ENCODE data around the gene RBM10.

Gene RBM10

DNA sequence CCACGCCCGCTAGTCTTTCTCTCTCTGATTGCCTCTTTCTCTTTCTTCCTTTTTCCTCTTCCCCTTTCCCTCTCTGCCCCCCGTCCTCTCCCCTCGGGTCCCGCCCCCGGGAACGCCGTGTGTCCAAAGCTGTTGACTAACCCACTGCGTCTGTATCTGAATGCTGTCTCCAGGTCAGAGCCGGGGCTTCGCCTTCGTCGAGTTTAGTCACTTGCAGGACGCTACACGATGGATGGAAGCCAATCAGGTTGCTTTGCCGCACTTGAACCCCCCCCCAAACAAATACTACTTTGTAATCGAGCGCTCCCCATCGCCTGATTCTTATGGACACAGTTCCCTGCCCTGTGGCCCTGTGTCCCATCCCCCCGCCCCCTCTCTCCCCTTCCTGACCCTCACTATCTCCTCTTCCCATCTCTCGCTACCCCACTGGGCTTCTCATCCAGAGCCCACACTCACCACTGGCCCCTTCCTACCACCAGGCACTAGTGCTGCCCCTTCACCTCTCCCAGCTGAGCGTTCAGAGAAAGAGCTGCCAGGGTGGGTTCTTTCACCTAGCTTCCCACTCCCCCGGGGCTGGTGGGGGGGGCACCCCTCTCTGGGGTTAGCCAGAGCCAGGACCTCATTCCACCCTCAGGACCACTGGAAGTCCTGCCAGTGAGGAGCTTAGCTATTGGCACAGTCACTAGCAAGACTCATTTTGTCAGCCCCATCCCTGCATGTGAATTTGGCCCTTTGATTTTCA lies 30.0 kb downstream of the RBM10 start:
- TF ChIP-seq, protein P1, sequence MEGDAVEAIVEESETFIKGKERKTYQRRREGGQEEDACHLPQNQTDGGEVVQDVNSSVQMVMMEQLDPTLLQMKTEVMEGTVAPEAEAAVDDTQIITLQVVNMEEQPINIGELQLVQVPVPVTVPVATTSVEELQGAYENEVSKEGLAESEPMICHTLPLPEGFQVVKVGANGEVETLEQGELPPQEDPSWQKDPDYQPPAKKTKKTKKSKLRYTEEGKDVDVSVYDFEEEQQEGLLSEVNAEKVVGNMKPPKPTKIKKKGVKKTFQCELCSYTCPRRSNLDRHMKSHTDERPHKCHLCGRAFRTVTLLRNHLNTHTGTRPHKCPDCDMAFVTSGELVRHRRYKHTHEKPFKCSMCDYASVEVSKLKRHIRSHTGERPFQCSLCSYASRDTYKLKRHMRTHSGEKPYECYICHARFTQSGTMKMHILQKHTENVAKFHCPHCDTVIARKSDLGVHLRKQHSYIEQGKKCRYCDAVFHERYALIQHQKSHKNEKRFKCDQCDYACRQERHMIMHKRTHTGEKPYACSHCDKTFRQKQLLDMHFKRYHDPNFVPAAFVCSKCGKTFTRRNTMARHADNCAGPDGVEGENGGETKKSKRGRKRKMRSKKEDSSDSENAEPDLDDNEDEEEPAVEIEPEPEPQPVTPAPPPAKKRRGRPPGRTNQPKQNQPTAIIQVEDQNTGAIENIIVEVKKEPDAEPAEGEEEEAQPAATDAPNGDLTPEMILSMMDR (IDR thresholded peaks at IDR 0.05; ENCODE audit: low read depth, low read length, missing control alignments) = no peak
- no peak overlapping the region for H3K4me3 ChIP-seq (ENCODE audit: low read depth, low read length)
- no peak for DNase-seq (ENCODE audit: low read depth)

DNA sequence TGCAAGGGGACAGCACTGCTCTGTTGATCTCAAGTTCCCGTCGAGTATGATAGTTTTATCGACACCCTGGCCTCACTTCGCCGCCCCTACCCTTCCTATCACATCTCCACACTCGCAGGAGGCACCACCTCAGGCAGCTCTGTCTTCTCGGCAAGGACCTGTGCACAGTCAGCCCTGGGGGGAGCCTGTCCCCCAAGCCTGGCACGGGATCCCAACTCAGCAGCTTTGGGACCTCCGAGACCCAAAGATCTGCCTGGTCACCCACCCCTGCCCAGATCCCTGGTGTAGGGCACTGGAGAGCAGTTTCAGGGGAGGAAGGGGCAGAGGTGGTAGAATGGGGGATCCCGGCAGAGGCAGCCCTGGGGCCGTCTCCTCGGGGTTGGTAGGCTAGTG lies 30.6 kb downstream of the RBM10 start:
- TF ChIP-seq, protein P1 (IDR thresholded peaks at IDR 0.05; ENCODE audit: low read depth, low read length, missing control alignments) = no peak
- DNase-seq (ENCODE audit: low read depth) = no peak
- H3K4me3 ChIP-seq (ENCODE audit: low read depth, low read length) = no peak overlapping the region

DNA sequence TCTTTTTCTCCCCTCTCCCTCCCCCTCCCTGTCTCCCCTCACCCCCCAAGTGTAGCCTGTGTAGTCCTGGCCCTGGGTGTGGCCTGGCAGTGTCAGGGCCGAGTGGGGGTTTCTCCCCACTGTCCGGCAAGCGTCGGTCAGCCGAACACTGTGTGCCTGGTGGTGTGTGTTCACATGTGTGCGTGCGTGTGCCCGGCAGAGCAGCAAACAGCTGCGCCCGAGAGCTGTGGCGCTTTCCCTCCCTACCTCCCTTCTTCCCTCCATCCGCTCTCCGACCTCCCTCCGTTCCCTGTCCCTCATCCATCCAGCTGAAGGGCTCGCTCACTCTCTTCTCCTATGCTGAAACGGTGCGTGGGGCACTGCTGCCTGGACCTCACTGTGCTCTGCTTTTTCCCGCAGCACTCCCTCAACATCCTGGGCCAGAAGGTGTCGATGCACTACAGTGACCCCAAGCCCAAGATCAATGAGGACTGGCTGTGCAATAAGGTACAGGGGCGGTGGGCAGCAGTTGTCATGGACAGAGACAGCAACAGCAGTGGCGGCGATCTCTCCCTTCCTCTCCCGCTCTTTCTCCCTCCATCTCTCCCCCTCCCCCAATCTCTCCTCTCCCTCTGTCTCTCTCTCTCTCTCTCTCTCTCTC lies 31.2 kb downstream of the RBM10 start:
- DNase-seq (ENCODE audit: low read depth) = no peak
- TF ChIP-seq, protein P1 (IDR thresholded peaks at IDR 0.05; ENCODE audit: low read depth, low read length, missing control alignments) = no peak
- no peak overlapping the region for H3K4me3 ChIP-seq (ENCODE audit: low read depth, low read length)

DNA sequence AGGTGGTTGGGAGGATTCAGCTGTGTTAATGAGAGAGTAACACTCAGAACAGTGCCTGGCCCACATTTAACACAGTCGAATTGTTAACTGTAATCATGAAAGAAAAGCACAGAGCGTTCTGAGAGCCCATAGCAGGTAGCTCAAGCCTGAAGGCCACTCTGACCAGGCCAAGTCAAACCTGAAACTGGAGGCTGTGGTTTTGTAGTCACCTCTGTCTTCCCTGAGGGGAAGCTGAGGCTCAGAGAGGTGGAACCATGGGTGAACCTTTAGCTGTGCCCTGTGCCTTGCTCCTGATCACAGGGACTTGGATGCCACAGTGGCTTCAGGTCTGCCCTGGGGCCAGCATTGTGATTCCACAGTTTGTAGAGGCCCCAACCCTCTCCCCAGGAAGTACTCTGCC lies 32.1 kb downstream of the RBM10 start:
- DNase-seq (ENCODE audit: low read depth) = no peak
- H3K4me3 ChIP-seq (ENCODE audit: low read depth, low read length) = no peak overlapping the region
- TF ChIP-seq, protein P1 (IDR thresholded peaks at IDR 0.05; ENCODE audit: low read depth, low read length, missing control alignments) = no peak

DNA sequence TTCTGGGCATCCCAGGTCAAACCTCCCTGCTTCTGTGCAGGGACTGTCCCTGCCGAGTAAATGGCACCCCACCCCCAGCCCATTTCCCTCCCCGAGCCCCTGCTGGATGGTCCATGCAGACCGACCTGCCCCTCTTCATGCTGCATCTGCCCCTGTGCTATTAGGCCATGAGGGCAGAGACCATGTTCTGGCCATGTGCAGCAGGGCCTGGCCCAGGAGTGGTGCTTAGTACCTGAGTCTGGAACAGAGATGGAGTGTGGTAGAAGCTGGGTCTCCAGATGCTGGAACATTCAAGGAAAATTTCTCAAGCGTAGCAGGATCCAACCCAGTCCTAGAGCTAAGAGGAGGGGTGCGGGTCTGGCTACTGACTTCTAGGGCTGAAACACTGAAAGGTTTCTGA lies 33.3 kb downstream of the RBM10 start:
- no peak overlapping the region for H3K4me3 ChIP-seq (ENCODE audit: low read depth, low read length)
- TF ChIP-seq, protein P1 (IDR thresholded peaks at IDR 0.05; ENCODE audit: low read depth, low read length, missing control alignments) = no peak
- no peak for DNase-seq (ENCODE audit: low read depth)

DNA sequence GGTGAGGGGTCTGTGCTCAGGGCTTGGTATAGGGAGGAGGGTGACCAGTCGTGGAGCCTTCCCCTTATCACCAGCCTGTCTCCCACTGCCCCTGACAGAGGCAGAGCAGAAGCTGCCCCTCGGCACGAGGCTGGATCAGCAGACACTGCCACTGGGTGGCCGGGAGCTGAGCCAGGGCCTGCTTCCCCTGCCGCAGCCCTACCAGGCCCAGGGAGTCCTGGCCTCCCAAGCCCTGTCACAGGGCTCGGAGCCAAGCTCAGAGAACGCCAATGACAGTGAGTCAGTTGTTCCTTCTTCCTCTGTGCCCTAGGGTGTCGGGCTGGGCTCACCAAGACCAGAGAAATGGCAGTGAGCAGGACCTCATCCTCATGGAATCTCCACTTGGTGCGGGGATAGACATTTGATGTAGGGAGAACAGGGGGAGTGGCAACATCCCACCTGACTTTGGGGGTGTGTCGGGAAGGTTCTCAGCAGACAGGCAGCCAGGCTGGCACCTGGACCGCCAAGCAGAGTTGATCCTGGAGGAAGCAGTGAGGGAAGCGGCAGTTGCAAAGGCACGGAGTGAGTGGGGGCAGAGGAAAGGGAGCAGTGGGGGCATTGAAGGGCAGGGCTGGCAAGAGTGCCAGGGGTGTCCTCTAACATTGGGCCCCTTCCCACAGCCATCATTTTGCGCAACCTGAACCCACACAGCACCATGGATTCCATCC lies 34.4 kb downstream of the RBM10 start:
- DNase-seq (ENCODE audit: low read depth) = no peak
- no peak overlapping the region for H3K4me3 ChIP-seq (ENCODE audit: low read depth, low read length)
- TF ChIP-seq, protein P1 (IDR thresholded peaks at IDR 0.05; ENCODE audit: low read depth, low read length, missing control alignments) = no peak
